SK-N-MC (cell line): Measurements from ENCODE around the gene MTFR1L.

Experiments
- EZH2 ChIP-seq: fragments of 200-600 bp; sonication (generic); IDR thresholded peaks from one replicate; pipeline ENCODE4 v1.6.1; 2017; ENCODE audit warnings: antibody characterized with exemption
- FOXP2 ChIP-seq: optimal IDR thresholded peaks from 2 replicates; pipeline ENCODE3; 2011; ENCODE audit warnings: mild to moderate bottlenecking, moderate library complexity; ENCODE audit not compliant: insufficient read depth; ENCODE audit errors: extremely low read length, control extremely low read depth
- POLR2AphosphoS5 ChIP-seq: IDR thresholded peaks from 2 replicates; pipeline ENCODE4 v1.6.1; 2012; ENCODE audit warnings: mild to moderate bottlenecking, low read depth, low read length, borderline replicate concordance

- TF ChIP-seq EZH2 (no peak), POLR2AphosphoS5 (no peak), FOXP2 (no peak)
Observed at GRCh38 chr1:25792115-25792514, 27.6 kb upstream of the MTFR1L start.
